H9 (cell line): ENCODE results near the gene CEP162. TPM values are rescaled to one million over a fixed set of nuclear protein-coding genes. Genes with fewer than 3 reads are reported as not detected.

Experiments
- DNase-seq: peaks from one replicate; pipeline ENCODE4 v3.0.0-alpha.2; 2017
- H2AFZ ChIP-seq: one replicate; pipeline ENCODE4 v1.6.1; 2013; ENCODE audit warnings: mild to moderate bottlenecking, low read length, control low read depth, moderate library complexity
- H2AK5ac ChIP-seq: 2 replicates; pipeline ENCODE4 v1.6.1; 2013; ENCODE audit warnings: low read length, control low read depth, mixed read lengths; ENCODE audit not compliant: insufficient read length
- H2BK120ac ChIP-seq: one replicate; pipeline ENCODE4 v1.6.1; 2013; ENCODE audit warnings: low read depth, mild to moderate bottlenecking, low read length, control low read depth, inconsistent platforms; ENCODE audit not compliant: poor library complexity, severe bottlenecking
- H2BK12ac ChIP-seq: 2 replicates; pipeline ENCODE4 v1.6.1; 2013; ENCODE audit warnings: low read length, control low read depth, mixed read lengths, low read depth; ENCODE audit not compliant: insufficient read length
- H2BK15ac ChIP-seq: 2 replicates; pipeline ENCODE4 v1.6.1; 2013; ENCODE audit warnings: low read depth, low read length, control low read depth
- H2BK20ac ChIP-seq: one replicate; pipeline ENCODE4 v1.6.1; 2013; ENCODE audit warnings: low read depth, mild to moderate bottlenecking, low read length, control low read depth, inconsistent platforms; ENCODE audit not compliant: poor library complexity, severe bottlenecking
- H2BK5ac ChIP-seq: 2 replicates; pipeline ENCODE4 v1.6.1; 2013; ENCODE audit warnings: low read length, control low read depth, mixed read lengths; ENCODE audit not compliant: insufficient read length
- H3K14ac ChIP-seq: 2 replicates; pipeline ENCODE4 v1.6.1; 2013; ENCODE audit warnings: low read length, control low read depth; ENCODE audit not compliant: insufficient read depth
- H3K18ac ChIP-seq: 2 replicates; pipeline ENCODE4 v1.6.1; 2013; ENCODE audit warnings: low read depth, mild to moderate bottlenecking, mixed read lengths, low read length, control low read depth; ENCODE audit not compliant: insufficient read length
- H3K23ac ChIP-seq: 2 replicates; pipeline ENCODE4 v1.6.1; 2013; ENCODE audit warnings: low read length, control low read depth, mixed read lengths, low read depth; ENCODE audit not compliant: insufficient read length
- H3K23me2 ChIP-seq: 2 replicates; pipeline ENCODE4 v1.6.1; 2013; ENCODE audit warnings: low read depth, mild to moderate bottlenecking, mixed read lengths, low read length, control low read depth; ENCODE audit not compliant: insufficient read length, poor library complexity, severe bottlenecking
- H3K27ac ChIP-seq: 2 replicates; pipeline ENCODE4 v1.5.1; 2013; ENCODE audit warnings: low read length, control low read depth, mixed read lengths, low read depth; ENCODE audit not compliant: insufficient read length
- H3K27me3 ChIP-seq: 2 replicates; pipeline ENCODE4 v1.6.1; 2013; ENCODE audit warnings: low read length, control low read depth, inconsistent platforms; ENCODE audit not compliant: insufficient read depth
- H3K4ac ChIP-seq: 2 replicates; pipeline ENCODE4 v1.6.1; 2013; ENCODE audit warnings: low read depth, mild to moderate bottlenecking, control low read depth, inconsistent platforms, low read length, moderate library complexity
- H3K4me1 ChIP-seq: 2 replicates; pipeline ENCODE4 v1.6.1; 2013; ENCODE audit warnings: low read length, control low read depth, inconsistent platforms; ENCODE audit not compliant: insufficient read depth
- H3K4me2 ChIP-seq: 2 replicates; pipeline ENCODE4 v1.6.1; 2013; ENCODE audit warnings: low read length, control low read depth, mixed read lengths; ENCODE audit not compliant: insufficient read length, insufficient read depth
- H3K56ac ChIP-seq: 2 replicates; pipeline ENCODE4 v1.6.1; 2013; ENCODE audit warnings: low read depth, mild to moderate bottlenecking, mixed read lengths, low read length, control low read depth; ENCODE audit not compliant: insufficient read length
- H3K79me1 ChIP-seq: 2 replicates; pipeline ENCODE4 v1.6.1; 2013; ENCODE audit warnings: low read depth, mild to moderate bottlenecking, moderate library complexity, low read length, control low read depth, inconsistent platforms; ENCODE audit not compliant: insufficient read depth, poor library complexity, severe bottlenecking
- H3K79me2 ChIP-seq: 2 replicates; pipeline ENCODE4 v1.6.1; 2013; ENCODE audit warnings: low read length, control low read depth, inconsistent platforms; ENCODE audit not compliant: insufficient read depth
- H3K9ac ChIP-seq: 2 replicates; pipeline ENCODE4 v1.6.1; 2013; ENCODE audit warnings: low read length, control low read depth, mixed read lengths; ENCODE audit not compliant: insufficient read length; ENCODE audit errors: extremely low read depth
- H3K9me3 ChIP-seq: one replicate; pipeline ENCODE4 v1.6.1; 2013; ENCODE audit warnings: low read depth, low read length, inconsistent platforms; ENCODE audit not compliant: control insufficient read depth
- H3T11ph ChIP-seq: one replicate; pipeline ENCODE4 v1.6.1; 2013; ENCODE audit warnings: mild to moderate bottlenecking, low read length, control low read depth, inconsistent platforms
- H4K20me1 ChIP-seq: one replicate; pipeline ENCODE4 v1.6.1; 2013; ENCODE audit not compliant: control insufficient read depth, insufficient read length, insufficient read depth
- H4K5ac ChIP-seq: 2 replicates; pipeline ENCODE4 v1.6.1; 2013; ENCODE audit warnings: low read depth, mild to moderate bottlenecking, mixed read lengths, low read length, control low read depth; ENCODE audit not compliant: insufficient read length
- H4K8ac ChIP-seq: replicated peaks from 2 replicates; pipeline ENCODE4 v1.6.1; 2013; ENCODE audit warnings: low read length, control low read depth, mixed read lengths, low read depth; ENCODE audit not compliant: insufficient read length
- H4K91ac ChIP-seq: 2 replicates; pipeline ENCODE4 v1.6.1; 2013; ENCODE audit warnings: low read depth, mild to moderate bottlenecking, moderate library complexity, mixed read lengths, low read length, control low read depth; ENCODE audit not compliant: insufficient read length
- H3K27ac Mint-ChIP-seq, 3 experiments: 2 replicates in 2 of 3; 3 replicates in 1 of 3; pipeline ENCODE4 v1.8.0; 2020 to 2021; ENCODE audit warnings: mixed read lengths in 3 of 3, mild to moderate bottlenecking in 1 of 3, moderate library complexity in 1 of 3
- H3K27me3 Mint-ChIP-seq: 2 replicates; pipeline ENCODE4 v1.8.0; 2021; ENCODE audit warnings: low read depth, mild to moderate bottlenecking, moderate library complexity, mixed read lengths
- H3K36me3 Mint-ChIP-seq, 3 experiments: 2 replicates in 2 of 3; 3 replicates in 1 of 3; pipeline ENCODE4 v1.8.0; 2020 to 2021; ENCODE audit warnings: low read depth in 3 of 3, mixed read lengths in 3 of 3; ENCODE audit not compliant: insufficient read depth in 1 of 3
- H3K4me1 Mint-ChIP-seq, 2 experiments: 2 replicates each; pipeline ENCODE4 v1.8.0; 2020; ENCODE audit warnings: mixed read lengths in 2 of 2
- H3K4me3 Mint-ChIP-seq, 2 experiments: 2 replicates in 1 of 2; 3 replicates in 1 of 2; pipeline ENCODE4 v1.8.0; 2020 to 2021; ENCODE audit warnings: mild to moderate bottlenecking in 2 of 2, mixed read lengths in 2 of 2, moderate library complexity in 1 of 2
- H3K9me3 Mint-ChIP-seq, 2 experiments: 2 replicates in 1 of 2; 3 replicates in 1 of 2; pipeline ENCODE4 v1.8.0; 2020; ENCODE audit warnings: mild to moderate bottlenecking in 2 of 2, mixed read lengths in 2 of 2, moderate library complexity in 1 of 2
- CTCF ChIP-seq: fragments of 200-600 bp; sonication (generic); conservative IDR thresholded peaks from 3 replicates; pipeline ENCODE4 v1.8.0; 2021; ENCODE audit warnings: antibody characterized with exemption, mild to moderate bottlenecking
- WGBS: extraction: QIAGEN DNeasy Blood & Tissue Kit; methylation state at CpG from one replicate; pipeline ENCODE4 v1.1.7; 2013; ENCODE audit warnings: missing lambda C conversion rate, low lambda C conversion rate, mixed read lengths; ENCODE audit not compliant: insufficient read length; ENCODE audit errors: extremely low coverage; 5-methylcytosine and 5-hydroxymethylcytosine counted together
- total RNA-seq: library from RNA; stranded (reverse); gene quantifications from 2 replicates; pipeline ENCODE4 v1.2.1, GENCODE V29; 2021

The CEP162 gene
- total RNA-seq, 1 experiment from 2014 or later = 11.5 TPM

GRCh38 chr6:84172574-84172973 is 54.9 kb downstream of the CEP162 start:
- H3K56ac ChIP-seq = no peak overlapping the region
- peak overlapping the region in 1 of 3 experiments; percentile 6; a peak in 1 of 7 replicates for H3K27ac Mint-ChIP-seq

More at GRCh38 chr6:84172574-84172973, 54.9 kb downstream of the CEP162 start:
- H3K23me2 ChIP-seq = no peaks in the 10 kb centered on the region
- Mint-ChIP-seq H3K4me1 (peaks cover 0 to 4% of the 10 kb centered on the region in 2 experiments; a peak in 2 of 4 replicates), H3K27me3 (no peaks in the 10 kb centered on the region), H3K9me3 (no peaks in the 10 kb centered on the region), H3K4me3 (no peak overlapping the region), H3K36me3 (peaks cover 0 to 14% (median 10%) of the 10 kb centered on the region in 3 experiments; a peak in 5 of 7 replicates)
- no peak overlapping the region for H4K8ac ChIP-seq
- H3K14ac ChIP-seq = no peak overlapping the region
- H2AFZ ChIP-seq = no peak overlapping the region
- H3K9me3 ChIP-seq = no peaks in the 10 kb centered on the region
- H3K9ac ChIP-seq = no peak overlapping the region
- H3K18ac ChIP-seq = no peak overlapping the region
- H3K79me1 ChIP-seq = no peaks in the 10 kb centered on the region
- H2BK20ac ChIP-seq = no peak overlapping the region
- H2BK120ac ChIP-seq = no peak overlapping the region
- DNase-seq = no peak
- no peak overlapping the region for H2BK15ac ChIP-seq
- no peaks in the 10 kb centered on the region for H3K27me3 ChIP-seq
- no peak for TF ChIP-seq CTCF
- no peak overlapping the region for H2AK5ac ChIP-seq
- no peaks in the 10 kb centered on the region for H3K79me2 ChIP-seq
- no peaks in the 10 kb centered on the region for H3K4me1 ChIP-seq
- H4K5ac ChIP-seq = no peak overlapping the region
- no peak overlapping the region for H4K91ac ChIP-seq
- no CpG with 5 or more reads among the region's 1 CpG for WGBS
- no peak overlapping the region for H3K23ac ChIP-seq
- H3K4me2 ChIP-seq = no peak overlapping the region
- no peak overlapping the region for H3K4ac ChIP-seq
- H3K27ac ChIP-seq = no peak overlapping the region
- no peak overlapping the region for H2BK5ac ChIP-seq
- H4K20me1 ChIP-seq = no peaks in the 10 kb centered on the region
- no peak overlapping the region for H3T11ph ChIP-seq
- no peak overlapping the region for H2BK12ac ChIP-seq
